HCT116 (cell line): ENCODE measurements around the gene KRT38. TPM values are rescaled to one million over a fixed set of nuclear protein-coding genes. Genes with fewer than 3 reads are reported as not detected.
"Not testable (repeated sequence)": the region's sequence is repeated elsewhere in the genome, so short reads cannot be mapped to it uniquely, and the experiment has no call there.

Source experiments
- ATAC-seq: fragments of 200-7000 bp; cut with Tn5 transposase; 2 replicates; pipeline ENCODE4 v1.9.1; 2020; ENCODE audit warnings: mild to moderate bottlenecking, moderate library complexity
- BruUV-seq: library from RNA; stranded (reverse); fragments of 400-500 nt; replicated peaks from 2 replicates; lab custom pipeline; 2021; lab: Mats Ljungman, UMichigan
- CTCF ChIA-PET: fragments of 300-600 bp; sonication (Branson Sonifier 250); formaldehyde crosslinking; loops from one replicate; lab custom pipeline; 2021; ENCODE audit warnings: antibody characterized with exemption; lab: Charles Lee
- POLR2A ChIA-PET: fragments of 300-600, 350-600 bp; sonication (Branson Sonifier 250); formaldehyde crosslinking; loops from one replicate; lab custom pipeline; 2021; ENCODE audit warnings: antibody characterized with exemption; lab: Charles Lee
- RAD21 ChIA-PET, 2 experiments: fragments of 300-600 bp; sonication (Branson Sonifier 250); formaldehyde crosslinking; loops; one replicate each; lab custom pipeline; 2023; ENCODE audit warnings: low total read pairs in 2 of 2; ENCODE audit not compliant: uncharacterized antibody in 2 of 2, unreplicated experiment in 2 of 2, low non-redundant PET in 1 of 2; lab: Charles Lee
- DNase-seq: peaks from one replicate; pipeline ENCODE4 v3.0.0-alpha.2; 2010; ENCODE audit warnings: low read depth, low spot score
- H2AFZ ChIP-seq: fragments of 200-600 bp; shearing (Covaris generic), sonication (generic); 2 replicates; pipeline ENCODE4 v1.6.1; 2017; ENCODE audit warnings: low read depth, mixed run types, mixed read lengths, antibody characterized with exemption, low read length; ENCODE audit not compliant: poor library complexity, severe bottlenecking
- H3K27ac ChIP-seq: 2 replicates; pipeline ENCODE4 v1.5.1; 2012; ENCODE audit warnings: low read depth, low read length
- H3K27me3 ChIP-seq: fragments of 200-600 bp; sonication (generic); 2 replicates; pipeline ENCODE4 v1.6.1; 2016; ENCODE audit warnings: mixed run types, low read length, mixed read lengths; ENCODE audit not compliant: insufficient read depth
- H3K36me3 ChIP-seq, 2 experiments: fragments of 200-500 bp in 1 of 2; fragments of 200-600 bp in 1 of 2; sonication (Bioruptor generic) in 1 of 2; sonication (generic) in 1 of 2; 2 replicates each; pipeline versions ENCODE4 v1.5.1 to v1.6.1; 2014 to 2016; ENCODE audit warnings: low read length in 2 of 2, inconsistent platforms in 1 of 2, mixed read lengths in 1 of 2, mixed run types in 1 of 2; ENCODE audit not compliant: insufficient read depth in 2 of 2, control insufficient read depth in 1 of 2
- H3K4me1 ChIP-seq, 2 experiments: fragments of 200-600 bp in 1 of 2; sonication (generic) in 1 of 2; 2 replicates each; pipeline versions ENCODE4 v1.5.1 to v1.6.1; 2012 to 2017; ENCODE audit warnings: low read length in 2 of 2, inconsistent platforms in 1 of 2, mild to moderate bottlenecking in 1 of 2, mixed read lengths in 1 of 2, mixed run types in 1 of 2, moderate library complexity in 1 of 2; ENCODE audit not compliant: insufficient read depth in 2 of 2, control insufficient read depth in 1 of 2
- H3K4me2 ChIP-seq: fragments of 200-600 bp; sonication (generic); 2 replicates; pipeline ENCODE4 v1.6.1; 2017; ENCODE audit warnings: mixed run types, low read length, mixed read lengths
- H3K4me3 ChIP-seq, 2 experiments: fragments of 200-600 bp in 1 of 2; sonication (generic) in 1 of 2; replicated peaks in 1 of 2; 2 replicates each; pipeline ENCODE4 v1.5.1; 2011 to 2016; ENCODE audit warnings: low read length in 2 of 2, control low read depth in 1 of 2, low read depth in 1 of 2, mild to moderate bottlenecking in 1 of 2, mixed read lengths in 1 of 2, mixed run types in 1 of 2
- H3K79me2 ChIP-seq: fragments of 200-600 bp; sonication (generic); 2 replicates; pipeline ENCODE4 v1.6.1; 2017; ENCODE audit warnings: mild to moderate bottlenecking, mixed run types, low read length, moderate library complexity, mixed read lengths; ENCODE audit not compliant: insufficient read depth
- H3K9ac ChIP-seq: fragments of 200-600 bp; sonication (generic); 2 replicates; pipeline ENCODE4 v1.6.1; 2016; ENCODE audit warnings: low read length, mixed read lengths
- H3K9me2 ChIP-seq: fragments of 200-600 bp; sonication (generic), shearing (Covaris generic); 2 replicates; pipeline ENCODE4 v1.6.1; 2017; ENCODE audit warnings: mixed run types, mild to moderate bottlenecking, moderate library complexity; ENCODE audit not compliant: insufficient read depth
- H3K9me3 ChIP-seq, 2 experiments: fragments of 200-500 bp in 1 of 2; fragments of 200-600 bp in 1 of 2; sonication (Bioruptor generic) in 1 of 2; sonication (generic) in 1 of 2; 2 replicates each; pipeline ENCODE4 v1.6.1; 2014 to 2017; ENCODE audit warnings: low read length in 2 of 2, mixed read lengths in 2 of 2, inconsistent platforms in 1 of 2, low read depth in 1 of 2, mild to moderate bottlenecking in 1 of 2, mixed run types in 1 of 2, moderate library complexity in 1 of 2; ENCODE audit not compliant: control insufficient read depth in 1 of 2, insufficient read depth in 1 of 2
- H4K20me1 ChIP-seq: fragments of 200-600 bp; sonication (generic), shearing (Covaris generic); 2 replicates; pipeline ENCODE4 v1.6.1; 2017; ENCODE audit warnings: mixed run types, mild to moderate bottlenecking, moderate library complexity; ENCODE audit not compliant: insufficient read depth
- EGR1 ChIP-seq: IDR thresholded peaks from 2 replicates; pipeline ENCODE4 v1.6.1; 2012; ENCODE audit warnings: low read depth
- EZH2 ChIP-seq: fragments of 200-600 bp; sonication (generic); IDR thresholded peaks from 2 replicates; pipeline ENCODE4 v1.6.1; 2017; ENCODE audit warnings: antibody characterized with exemption, mixed run types
- EZH2phosphoT487 ChIP-seq: fragments of 200-600 bp; IDR thresholded peaks from 2 replicates; pipeline ENCODE4 v1.6.1; 2018; ENCODE audit warnings: antibody characterized with exemption, borderline replicate concordance
- POLR2AphosphoS5 ChIP-seq: IDR thresholded peaks from 2 replicates; pipeline ENCODE4 v1.6.1; 2011; ENCODE audit warnings: mild to moderate bottlenecking, low read depth, low read length, moderate library complexity
- SIN3A ChIP-seq: IDR thresholded peaks from 2 replicates; pipeline ENCODE4 v1.6.1; 2012; ENCODE audit warnings: low read depth
- intact Hi-C: fragments of 100-400 bp; cut with micrococcal nuclease; formaldehyde crosslinking; loops from 2 replicates; pipeline ENCODE4 v1.10.0; 2022
- total RNA-seq: library from RNA; stranded (reverse); gene quantifications from one replicate; pipeline ENCODE4 v1.2.1, GENCODE V29; 2021; ENCODE audit not compliant: unreplicated experiment
- TF ChIP-seq, protein P1 (sequence below): IDR thresholded peaks from 2 replicates; pipeline ENCODE4 v1.6.1; 2012; ENCODE audit warnings: low read depth
- TF ChIP-seq, protein P2 (sequence below), 3 experiments: fragments of 200-600 bp in 1 of 3; sonication (generic) in 1 of 3; IDR thresholded peaks in 2 of 3; conservative IDR thresholded peaks in 1 of 3; 2 replicates each; pipeline ENCODE4 v1.5.1; 2012 to 2017; ENCODE audit warnings: low read depth in 2 of 3, low read length in 2 of 3, antibody characterized with exemption in 1 of 3, borderline replicate concordance in 1 of 3, control low read depth in 1 of 3, mild to moderate bottlenecking in 1 of 3, mixed read lengths in 1 of 3, mixed run types in 1 of 3, moderate library complexity in 1 of 3; ENCODE audit not compliant: insufficient read depth in 1 of 3
- TF ChIP-seq, protein P3 (sequence below): IDR thresholded peaks from 2 replicates; pipeline ENCODE4 v1.6.1; 2012

KRT38 gene
- total RNA-seq, 1 experiment from 2014 or later, result not detected

DNA sequence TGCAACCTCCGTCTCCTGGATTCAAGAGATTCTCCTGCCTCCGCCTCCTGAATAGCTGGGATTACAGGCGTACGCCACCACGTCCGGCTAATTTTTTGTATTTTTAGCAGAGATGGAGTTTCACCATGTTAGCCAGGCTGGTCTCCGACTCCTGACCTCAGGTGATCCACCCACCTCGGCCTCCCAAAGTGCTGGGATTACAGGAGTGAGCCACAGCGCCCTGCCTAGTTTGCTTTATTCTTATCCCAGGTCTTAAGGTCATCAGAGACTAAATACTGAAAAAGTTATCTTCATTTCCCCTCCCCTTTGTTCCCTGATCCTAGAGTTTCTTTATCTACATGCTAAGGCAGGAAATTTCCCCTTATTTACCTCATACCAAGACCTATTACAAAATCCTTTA, 10.4 kb downstream of the KRT38 start:
- H3K9me2 ChIP-seq, H3K79me2 ChIP-seq, DNase-seq, H3K4me3 ChIP-seq, ATAC-seq, intact Hi-C loops, H3K4me2 ChIP-seq, H3K27me3 ChIP-seq, H2AFZ ChIP-seq, H3K27ac ChIP-seq, H3K9me3 ChIP-seq, BruUV-seq, H3K9ac ChIP-seq, POLR2A ChIA-PET, RAD21 ChIA-PET, H4K20me1 ChIP-seq, H3K36me3 ChIP-seq: not testable (repeated sequence)
- CTCF ChIA-PET, result interaction anchor here (0.6 kb wide), 1 partner anchor 13 kb away, joined by 3 read pairs; no protein-coding TSS in a partner anchor
- H3K4me1 ChIP-seq, result peaks cover 11 to 13% of the 10 kb centered on the region in 2 experiments

DNA sequence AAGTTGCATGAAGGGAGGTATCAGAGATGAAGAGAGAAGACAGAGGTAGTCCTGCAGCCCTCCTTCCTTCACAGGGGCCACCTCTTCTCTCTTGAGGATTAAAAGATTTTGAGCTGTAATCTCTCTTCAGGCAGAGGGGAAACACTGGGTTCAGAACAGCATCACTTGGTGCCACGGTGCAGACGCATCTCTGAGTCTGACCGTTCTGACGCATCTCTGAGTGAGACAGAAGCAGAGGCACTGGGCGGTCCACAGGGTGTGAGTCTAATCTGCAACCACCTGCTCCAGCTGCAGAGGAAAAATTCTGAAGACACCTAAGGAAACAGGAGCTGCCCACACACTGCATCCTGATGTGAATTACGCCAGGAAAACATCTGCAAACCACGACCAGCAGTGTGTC, 11.1 kb downstream of the KRT38 start:
- intact Hi-C loops, result no loop called here
- peaks cover 11 to 13% of the 10 kb centered on the region in 2 experiments for H3K4me1 ChIP-seq
- POLR2A ChIA-PET, result no interaction called here
- no peak overlapping the region for H3K27ac ChIP-seq
- no peaks in the 10 kb centered on the region for H3K79me2 ChIP-seq
- no TSS peak for BruUV-seq
- no peaks in the 10 kb centered on the region for H3K27me3 ChIP-seq
- H3K9me2 ChIP-seq, result no peaks in the 10 kb centered on the region
- no peak for DNase-seq
- RAD21 ChIA-PET, result interaction anchor here in 1 of 2 experiments (0.7 kb wide), 1 partner anchor 16 kb away, joined by 3 read pairs; no protein-coding TSS in a partner anchor
- H3K9ac ChIP-seq, result no peak overlapping the region
- no peaks in the 10 kb centered on the region for H3K9me3 ChIP-seq
- no peaks in the 10 kb centered on the region for H4K20me1 ChIP-seq
- no peak overlapping the region for H3K4me3 ChIP-seq
- H3K36me3 ChIP-seq, result no peaks in the 10 kb centered on the region
- no peak overlapping the region for H3K4me2 ChIP-seq
- CTCF ChIA-PET, result no interaction called here
- H2AFZ ChIP-seq, result no peak overlapping the region
- ATAC-seq, result no peak
- TF ChIP-seq EZH2phosphoT487 (no peak), POLR2AphosphoS5 (no peak), SIN3A (no peak), EZH2 (no peak), EGR1 (no peak)
- TF ChIP-seq, protein P1, sequence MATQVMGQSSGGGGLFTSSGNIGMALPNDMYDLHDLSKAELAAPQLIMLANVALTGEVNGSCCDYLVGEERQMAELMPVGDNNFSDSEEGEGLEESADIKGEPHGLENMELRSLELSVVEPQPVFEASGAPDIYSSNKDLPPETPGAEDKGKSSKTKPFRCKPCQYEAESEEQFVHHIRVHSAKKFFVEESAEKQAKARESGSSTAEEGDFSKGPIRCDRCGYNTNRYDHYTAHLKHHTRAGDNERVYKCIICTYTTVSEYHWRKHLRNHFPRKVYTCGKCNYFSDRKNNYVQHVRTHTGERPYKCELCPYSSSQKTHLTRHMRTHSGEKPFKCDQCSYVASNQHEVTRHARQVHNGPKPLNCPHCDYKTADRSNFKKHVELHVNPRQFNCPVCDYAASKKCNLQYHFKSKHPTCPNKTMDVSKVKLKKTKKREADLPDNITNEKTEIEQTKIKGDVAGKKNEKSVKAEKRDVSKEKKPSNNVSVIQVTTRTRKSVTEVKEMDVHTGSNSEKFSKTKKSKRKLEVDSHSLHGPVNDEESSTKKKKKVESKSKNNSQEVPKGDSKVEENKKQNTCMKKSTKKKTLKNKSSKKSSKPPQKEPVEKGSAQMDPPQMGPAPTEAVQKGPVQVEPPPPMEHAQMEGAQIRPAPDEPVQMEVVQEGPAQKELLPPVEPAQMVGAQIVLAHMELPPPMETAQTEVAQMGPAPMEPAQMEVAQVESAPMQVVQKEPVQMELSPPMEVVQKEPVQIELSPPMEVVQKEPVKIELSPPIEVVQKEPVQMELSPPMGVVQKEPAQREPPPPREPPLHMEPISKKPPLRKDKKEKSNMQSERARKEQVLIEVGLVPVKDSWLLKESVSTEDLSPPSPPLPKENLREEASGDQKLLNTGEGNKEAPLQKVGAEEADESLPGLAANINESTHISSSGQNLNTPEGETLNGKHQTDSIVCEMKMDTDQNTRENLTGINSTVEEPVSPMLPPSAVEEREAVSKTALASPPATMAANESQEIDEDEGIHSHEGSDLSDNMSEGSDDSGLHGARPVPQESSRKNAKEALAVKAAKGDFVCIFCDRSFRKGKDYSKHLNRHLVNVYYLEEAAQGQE, result no peak
- TF ChIP-seq, protein P2, sequence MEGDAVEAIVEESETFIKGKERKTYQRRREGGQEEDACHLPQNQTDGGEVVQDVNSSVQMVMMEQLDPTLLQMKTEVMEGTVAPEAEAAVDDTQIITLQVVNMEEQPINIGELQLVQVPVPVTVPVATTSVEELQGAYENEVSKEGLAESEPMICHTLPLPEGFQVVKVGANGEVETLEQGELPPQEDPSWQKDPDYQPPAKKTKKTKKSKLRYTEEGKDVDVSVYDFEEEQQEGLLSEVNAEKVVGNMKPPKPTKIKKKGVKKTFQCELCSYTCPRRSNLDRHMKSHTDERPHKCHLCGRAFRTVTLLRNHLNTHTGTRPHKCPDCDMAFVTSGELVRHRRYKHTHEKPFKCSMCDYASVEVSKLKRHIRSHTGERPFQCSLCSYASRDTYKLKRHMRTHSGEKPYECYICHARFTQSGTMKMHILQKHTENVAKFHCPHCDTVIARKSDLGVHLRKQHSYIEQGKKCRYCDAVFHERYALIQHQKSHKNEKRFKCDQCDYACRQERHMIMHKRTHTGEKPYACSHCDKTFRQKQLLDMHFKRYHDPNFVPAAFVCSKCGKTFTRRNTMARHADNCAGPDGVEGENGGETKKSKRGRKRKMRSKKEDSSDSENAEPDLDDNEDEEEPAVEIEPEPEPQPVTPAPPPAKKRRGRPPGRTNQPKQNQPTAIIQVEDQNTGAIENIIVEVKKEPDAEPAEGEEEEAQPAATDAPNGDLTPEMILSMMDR (IDR thresholded peaks at IDR 0.05 in 2 of 3, conservative IDR thresholded peaks at IDR 0.05 in 1 of 3; ENCODE audit: borderline replicate concordance in 1 of 3, insufficient read depth in 1 of 3, low read depth in 2 of 3, low read length in 2 of 3), result no peak
- TF ChIP-seq, protein P3, sequence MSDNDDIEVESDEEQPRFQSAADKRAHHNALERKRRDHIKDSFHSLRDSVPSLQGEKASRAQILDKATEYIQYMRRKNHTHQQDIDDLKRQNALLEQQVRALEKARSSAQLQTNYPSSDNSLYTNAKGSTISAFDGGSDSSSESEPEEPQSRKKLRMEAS, result no peak
